Activated naive CD8-positive, alpha-beta T cell (primary cell): ENCODE data around the gene SEPTIN3.
A peak's percentile ranks its signal among the peaks of the same experiment; 100 is the strongest.
"Not testable (repeated sequence)": the region's sequence is repeated elsewhere in the genome, so short reads cannot be mapped to it uniquely, and the experiment has no call there.

ENCODE experiments used
- H3K27ac Mint-ChIP-seq: one replicate; pipeline ENCODE4 v1.8.0; 2021; ENCODE audit warnings: mixed read lengths
- H3K27me3 Mint-ChIP-seq: one replicate; pipeline ENCODE4 v1.8.0; 2021; ENCODE audit warnings: mixed read lengths
- H3K36me3 Mint-ChIP-seq: one replicate; pipeline ENCODE4 v1.8.0; 2021; ENCODE audit warnings: mixed read lengths
- H3K4me1 Mint-ChIP-seq: one replicate; pipeline ENCODE4 v1.8.0; 2021; ENCODE audit warnings: low read depth, mixed read lengths
- H3K4me3 Mint-ChIP-seq: one replicate; pipeline ENCODE4 v1.8.0; 2021; ENCODE audit warnings: mild to moderate bottlenecking, mixed read lengths
- H3K9me3 Mint-ChIP-seq: one replicate; pipeline ENCODE4 v1.8.0; 2021; ENCODE audit warnings: low read depth, mixed read lengths

Gene SEPTIN3

GRCh38 chr22:41935015-41935351, 34.3 kb upstream of the SEPTIN3 start:
- no peaks in the 10 kb centered on the region for H3K9me3 Mint-ChIP-seq
- H3K36me3 Mint-ChIP-seq = no peaks in the 10 kb centered on the region
- H3K4me3 Mint-ChIP-seq = no peak overlapping the region
- no peaks in the 10 kb centered on the region for H3K27me3 Mint-ChIP-seq
- peaks cover 12% of the 10 kb centered on the region for H3K4me1 Mint-ChIP-seq
- no peak overlapping the region for H3K27ac Mint-ChIP-seq

- Mint-ChIP-seq H3K4me3 (no peak overlapping the region), H3K4me1 (peaks cover 17% of the 10 kb centered on the region), H3K27ac (peak overlapping the region; percentile 28), H3K9me3 (no peaks in the 10 kb centered on the region), H3K36me3 (no peaks in the 10 kb centered on the region), H3K27me3 (no peaks in the 10 kb centered on the region)
Measured at GRCh38 chr22:41935509-41935908, 33.7 kb upstream of the SEPTIN3 start.

GRCh38 chr22:41936894-41937169, 32.4 kb upstream of the SEPTIN3 start:
- H3K36me3 Mint-ChIP-seq = peaks cover under 1% of the 10 kb centered on the region
- no peak overlapping the region for H3K27ac Mint-ChIP-seq
- no peaks in the 10 kb centered on the region for H3K27me3 Mint-ChIP-seq
- H3K4me3 Mint-ChIP-seq = no peak overlapping the region
- peaks cover 31% of the 10 kb centered on the region for H3K4me1 Mint-ChIP-seq
- no peaks in the 10 kb centered on the region for H3K9me3 Mint-ChIP-seq

- H3K27me3 Mint-ChIP-seq = no peaks in the 10 kb centered on the region
- no peaks in the 10 kb centered on the region for H3K9me3 Mint-ChIP-seq
- peaks cover 36% of the 10 kb centered on the region for H3K4me1 Mint-ChIP-seq
- peak overlapping the region; percentile 87 for H3K4me3 Mint-ChIP-seq
- H3K36me3 Mint-ChIP-seq = peaks cover 5% of the 10 kb centered on the region
- peak overlapping the region; percentile 100 for H3K27ac Mint-ChIP-seq
Measured at GRCh38 chr22:41939981-41940831, 29.0 kb upstream of the SEPTIN3 start.

GRCh38 chr22:41940832-41941765, 28.1 kb upstream of the SEPTIN3 start:
- Mint-ChIP-seq H3K4me1 (peaks cover 39% of the 10 kb centered on the region), H3K9me3 (no peaks in the 10 kb centered on the region), H3K4me3 (peak overlapping the region; percentile 87), H3K27ac (peak overlapping the region; percentile 100), H3K27me3 (no peaks in the 10 kb centered on the region), H3K36me3 (peaks cover 5% of the 10 kb centered on the region)

- Mint-ChIP-seq H3K4me1 (peaks cover 37% of the 10 kb centered on the region), H3K9me3 (no peaks in the 10 kb centered on the region), H3K27ac (peak overlapping the region; percentile 81), H3K36me3 (peaks cover 5% of the 10 kb centered on the region), H3K27me3 (no peaks in the 10 kb centered on the region), H3K4me3 (peak overlapping the region; percentile 76)
Measured at GRCh38 chr22:41943661-41944209, 25.5 kb upstream of the SEPTIN3 start.

- no peaks in the 10 kb centered on the region for H3K9me3 Mint-ChIP-seq
- peaks cover 4% of the 10 kb centered on the region for H3K36me3 Mint-ChIP-seq
- peak within 1 kb of the TSS; percentile 75 for H3K27ac Mint-ChIP-seq
- H3K4me3 Mint-ChIP-seq = peak within 1 kb of the TSS; percentile 88
- H3K4me1 Mint-ChIP-seq = peaks cover 8% of the 10 kb centered on the region
- H3K27me3 Mint-ChIP-seq = no peaks in the 10 kb centered on the region
Measured at GRCh38 chr22:41946629-41947423, 22.4 kb upstream of the SEPTIN3 start, which contains the start of gene CENPM. TSS of gene CENPM (minus strand) at chr22:41947152. CDS start at chr22:41947076, 76 bp downstream.

GRCh38 chr22:41947424-41948080, 21.7 kb upstream of the SEPTIN3 start:
- no peaks in the 10 kb centered on the region for H3K9me3 Mint-ChIP-seq
- H3K27me3 Mint-ChIP-seq = no peaks in the 10 kb centered on the region
- H3K4me1 Mint-ChIP-seq = peaks cover 7% of the 10 kb centered on the region
- H3K36me3 Mint-ChIP-seq = peaks cover 2% of the 10 kb centered on the region
- H3K4me3 Mint-ChIP-seq = peak overlapping the region; percentile 88
- H3K27ac Mint-ChIP-seq = no peak overlapping the region

GRCh38 chr22:41948142-41948541, 21.1 kb upstream of the SEPTIN3 start:
- Mint-ChIP-seq H3K9me3 (no peaks in the 10 kb centered on the region), H3K27me3 (no peaks in the 10 kb centered on the region), H3K4me1 (peaks cover 7% of the 10 kb centered on the region), H3K36me3 (peaks cover 2% of the 10 kb centered on the region), H3K4me3 (peak overlapping the region; percentile 88), H3K27ac (no peak overlapping the region)

GRCh38 chr22:41948928-41949296, 20.3 kb upstream of the SEPTIN3 start:
- H3K9me3 Mint-ChIP-seq, H3K27me3 Mint-ChIP-seq, H3K27ac Mint-ChIP-seq, H3K4me3 Mint-ChIP-seq, H3K36me3 Mint-ChIP-seq, H3K4me1 Mint-ChIP-seq: not testable (repeated sequence)

GRCh38 chr22:41949297-41949965, 19.8 kb upstream of the SEPTIN3 start:
- Mint-ChIP-seq H3K36me3 (no peaks in the 10 kb centered on the region), H3K4me1 (peaks cover 3% of the 10 kb centered on the region), H3K27ac (no peak overlapping the region), H3K4me3 (no peak overlapping the region), H3K27me3 (no peaks in the 10 kb centered on the region), H3K9me3 (no peaks in the 10 kb centered on the region)

- no peak within 1 kb of the TSS for H3K4me3 Mint-ChIP-seq
- H3K27me3 Mint-ChIP-seq = no peaks in the 10 kb centered on the region
- no peaks in the 10 kb centered on the region for H3K4me1 Mint-ChIP-seq
- H3K27ac Mint-ChIP-seq = no peak within 1 kb of the TSS
- H3K9me3 Mint-ChIP-seq = no peaks in the 10 kb centered on the region
- H3K36me3 Mint-ChIP-seq = no peaks in the 10 kb centered on the region
Measured at GRCh38 chr22:41951898-41952474, 17.3 kb upstream of the SEPTIN3 start, which contains the start of gene SMIM45. TSS of gene SMIM45 (plus strand) at chr22:41952150.

GRCh38 chr22:41952713-41953112, 16.5 kb upstream of the SEPTIN3 start:
- no peaks in the 10 kb centered on the region for H3K9me3 Mint-ChIP-seq
- H3K27me3 Mint-ChIP-seq = no peaks in the 10 kb centered on the region
- H3K36me3 Mint-ChIP-seq = no peaks in the 10 kb centered on the region
- no peak overlapping the region for H3K27ac Mint-ChIP-seq
- H3K4me1 Mint-ChIP-seq = peaks cover 3% of the 10 kb centered on the region
- no peak overlapping the region for H3K4me3 Mint-ChIP-seq
